CD4-positive, CD25-positive, alpha-beta regulatory T cell (primary cell): ENCODE measurements around the gene ABLIM1. TPM values are rescaled to one million over a fixed set of nuclear protein-coding genes. Genes with fewer than 3 reads are reported as not detected.

ENCODE experiments used
- ATAC-seq, 2 donors: fragments of 150-1000 bp; cut with Tn5 transposase; one replicate each; pipeline ENCODE4 v1.10.0; 2021; ENCODE audit warnings: low read depth in 2 of 2, moderate number of reproducible peaks in 2 of 2, moderate library complexity in 1 of 2
- DNase-seq, 3 donors: peaks; one replicate each; pipeline versions ENCODE4 v3.0.0 to v3.0.0-alpha.2; 2012 to 2022; ENCODE audit warnings: mixed read lengths in 1 of 3
- H3K27ac ChIP-seq: one replicate; pipeline ENCODE4 v1.7.0; 2013; ENCODE audit warnings: mild to moderate bottlenecking, low read length; ENCODE audit not compliant: insufficient read depth, poor library complexity, severe bottlenecking
- H3K27me3 ChIP-seq: one replicate; pipeline ENCODE4 v1.7.0; 2013; ENCODE audit warnings: low read length; ENCODE audit not compliant: control insufficient read depth, insufficient read depth
- H3K36me3 ChIP-seq: one replicate; pipeline ENCODE4 v1.7.0; 2013; ENCODE audit warnings: mild to moderate bottlenecking, low read length, moderate library complexity; ENCODE audit not compliant: control insufficient read depth, insufficient read depth
- H3K4me1 ChIP-seq: 2 replicates; pipeline ENCODE4 v1.7.0; 2013; ENCODE audit warnings: mild to moderate bottlenecking, low read length; ENCODE audit not compliant: insufficient read depth, control insufficient read depth, poor library complexity, severe bottlenecking
- H3K4me3 ChIP-seq: one replicate; pipeline ENCODE4 v1.7.0; 2013; ENCODE audit warnings: low read depth, mild to moderate bottlenecking, low read length, moderate library complexity
- H3K9me3 ChIP-seq, 2 experiments: 1 replicate in 1 of 2; 2 replicates in 1 of 2; pipeline ENCODE4 v1.7.0; 2013; ENCODE audit warnings: low read length in 2 of 2, mild to moderate bottlenecking in 1 of 2, moderate library complexity in 1 of 2; ENCODE audit not compliant: control insufficient read depth in 2 of 2
- H3K27ac Mint-ChIP-seq, 3 donors: one replicate each; pipeline ENCODE4 v1.8.0; 2020 to 2022; ENCODE audit warnings: mild to moderate bottlenecking in 3 of 3, mixed read lengths in 3 of 3, moderate library complexity in 2 of 3
- H3K27me3 Mint-ChIP-seq: one replicate; pipeline ENCODE4 v1.8.0; 2022; ENCODE audit warnings: mild to moderate bottlenecking, mixed read lengths
- H3K36me3 Mint-ChIP-seq: one replicate; pipeline ENCODE4 v1.8.0; 2020; ENCODE audit warnings: mixed read lengths
- H3K4me1 Mint-ChIP-seq, 4 donors: one replicate each; pipeline ENCODE4 v1.8.0; 2020 to 2022; ENCODE audit warnings: mixed read lengths in 4 of 4, mild to moderate bottlenecking in 1 of 4
- H3K4me3 Mint-ChIP-seq, 4 donors: one replicate each; pipeline ENCODE4 v1.8.0; 2020 to 2022; ENCODE audit warnings: mild to moderate bottlenecking in 4 of 4, mixed read lengths in 4 of 4, moderate library complexity in 3 of 4
- H3K9me3 Mint-ChIP-seq, 7 donors: one replicate each; pipeline ENCODE4 v1.8.0; 2020 to 2022; ENCODE audit warnings: mixed read lengths in 7 of 7, mild to moderate bottlenecking in 3 of 7, moderate library complexity in 2 of 7
- polyA plus RNA-seq, 4 donors: library from polyadenylated mRNA; unstranded; fragments of 300-500 nt; fragmentation: Illumina TruSeq; gene quantifications; one replicate each; pipeline ENCODE4 v1.2.3, GENCODE V29; 2021
- total RNA-seq: library from RNA; stranded (reverse); gene quantifications from one replicate; pipeline ENCODE4 v1.2.3, GENCODE V29; 2022

ABLIM1 gene
- total and polyA plus RNA-seq, 5 donors from 2014 or later: 101 to 138 (median 131) TPM

DNA sequence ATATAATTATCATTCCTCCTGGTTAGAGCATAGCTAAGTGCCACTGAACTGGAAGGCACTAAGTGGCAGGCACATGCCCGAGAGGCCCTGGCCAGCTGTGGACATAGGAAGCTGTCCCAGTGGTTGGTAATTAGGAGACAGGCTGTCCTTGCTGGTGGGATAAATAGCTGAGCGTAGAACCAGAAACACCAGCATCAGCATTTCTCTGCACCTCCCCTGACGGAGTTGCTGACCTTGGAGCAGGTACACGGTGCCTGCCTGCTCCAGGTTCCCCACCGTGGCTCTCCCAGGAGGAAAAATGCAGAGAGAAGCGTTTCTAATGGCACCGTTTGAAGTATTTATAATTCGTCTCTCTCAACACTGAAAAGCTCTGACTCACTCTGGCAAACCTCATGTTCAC is 5.6 kb upstream of the ABLIM1 start:
- ATAC-seq: no peak
- H3K4me1 ChIP-seq: no peaks in the 10 kb centered on the region
- Mint-ChIP-seq H3K9me3 (no peaks in the 10 kb centered on the region), H3K27ac (no peak overlapping the region), H3K4me3 (no peak overlapping the region), H3K27me3 (no peaks in the 10 kb centered on the region), H3K4me1 (peaks cover 0 to 5% (median 3%) of the 10 kb centered on the region in 4 donors), H3K36me3 (no peaks in the 10 kb centered on the region)
- H3K9me3 ChIP-seq: no peaks in the 10 kb centered on the region
- no peaks in the 10 kb centered on the region for H3K27me3 ChIP-seq
- no peak overlapping the region for H3K27ac ChIP-seq
- DNase-seq: no peak
- no peak overlapping the region for H3K4me3 ChIP-seq
- no peaks in the 10 kb centered on the region for H3K36me3 ChIP-seq

DNA sequence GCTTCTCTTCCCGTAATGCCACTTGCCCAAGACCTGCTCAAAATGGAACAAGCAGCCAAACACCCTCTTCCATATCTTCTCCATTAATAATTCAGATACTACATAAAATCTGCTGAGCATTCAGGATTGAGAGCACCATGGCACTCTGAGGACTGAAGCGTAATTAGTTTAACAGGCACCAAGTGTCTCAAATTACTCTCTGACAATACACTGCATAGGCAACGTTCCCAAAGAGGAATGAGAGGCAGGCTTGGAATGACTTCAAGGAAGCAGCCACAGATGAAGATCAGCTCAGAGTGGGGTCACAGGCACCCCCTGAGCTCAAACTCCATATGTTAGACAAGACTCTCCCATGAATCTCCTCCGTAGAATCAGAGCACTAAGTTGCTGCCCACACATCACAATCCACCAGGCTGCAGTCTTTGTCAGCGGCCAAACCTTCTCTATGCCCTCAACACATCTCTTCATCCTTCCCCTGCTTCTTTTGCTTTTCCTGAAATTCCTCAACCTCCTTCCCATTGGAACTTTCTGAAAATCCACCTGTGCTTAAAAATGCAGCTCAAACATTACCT is 4.7 kb upstream of the ABLIM1 start:
- H3K27ac ChIP-seq: no peak overlapping the region
- H3K4me1 ChIP-seq: no peaks in the 10 kb centered on the region
- H3K4me3 ChIP-seq: no peak overlapping the region
- DNase-seq: no peak
- H3K4me1 Mint-ChIP-seq: peaks cover 0 to 8% (median 3%) of the 10 kb centered on the region in 4 donors
- no peaks in the 10 kb centered on the region for H3K27me3 ChIP-seq
- no peak overlapping the region for H3K27ac Mint-ChIP-seq
- H3K27me3 Mint-ChIP-seq: no peaks in the 10 kb centered on the region
- no peak overlapping the region for H3K4me3 Mint-ChIP-seq
- no peaks in the 10 kb centered on the region for H3K9me3 Mint-ChIP-seq
- no peak for ATAC-seq
- H3K9me3 ChIP-seq: no peaks in the 10 kb centered on the region
- H3K36me3 Mint-ChIP-seq: no peaks in the 10 kb centered on the region
- no peaks in the 10 kb centered on the region for H3K36me3 ChIP-seq

DNA sequence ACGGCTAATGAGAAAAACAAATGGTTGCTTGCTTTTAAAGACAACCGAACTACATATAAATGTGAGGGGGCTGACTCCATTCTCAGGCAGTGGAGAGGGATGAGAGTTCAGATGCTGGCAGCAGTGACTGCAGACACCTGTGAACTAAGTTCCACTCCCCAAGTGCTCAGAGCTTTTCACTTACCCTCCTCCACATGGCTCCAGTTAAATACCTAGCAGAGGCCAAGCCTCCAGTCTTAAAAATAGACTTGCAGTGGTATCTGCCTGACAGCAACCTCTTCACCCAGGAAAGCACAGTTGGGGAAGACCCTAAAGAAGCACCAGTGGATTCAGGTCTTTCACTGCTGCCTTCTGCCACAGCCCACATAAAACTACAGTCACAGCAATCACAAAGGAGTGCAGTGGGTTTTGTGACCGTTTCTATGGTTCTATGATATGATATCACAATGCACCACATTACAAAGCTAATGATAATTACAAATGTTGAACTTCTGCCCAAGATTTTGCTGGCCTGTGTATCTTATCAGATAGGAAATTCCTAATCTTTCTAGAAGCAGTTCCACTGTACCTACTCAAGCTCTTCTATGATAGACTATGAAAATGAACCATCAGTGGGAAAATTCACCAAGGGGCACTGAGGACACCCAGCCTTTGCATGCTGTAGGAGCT is 3.3 kb upstream of the ABLIM1 start:
- ATAC-seq (no peak), DNase-seq (no peak)
- Mint-ChIP-seq H3K27ac (no peak overlapping the region), H3K4me3 (no peak overlapping the region), H3K4me1 (peaks cover 0 to 10% (median 3%) of the 10 kb centered on the region in 4 donors), H3K27me3 (no peaks in the 10 kb centered on the region), H3K9me3 (no peaks in the 10 kb centered on the region), H3K36me3 (no peaks in the 10 kb centered on the region)
- Histone ChIP-seq H3K27ac (no peak overlapping the region), H3K4me1 (no peaks in the 10 kb centered on the region), H3K4me3 (no peak overlapping the region), H3K9me3 (no peaks in the 10 kb centered on the region), H3K36me3 (no peaks in the 10 kb centered on the region), H3K27me3 (no peaks in the 10 kb centered on the region)

DNA sequence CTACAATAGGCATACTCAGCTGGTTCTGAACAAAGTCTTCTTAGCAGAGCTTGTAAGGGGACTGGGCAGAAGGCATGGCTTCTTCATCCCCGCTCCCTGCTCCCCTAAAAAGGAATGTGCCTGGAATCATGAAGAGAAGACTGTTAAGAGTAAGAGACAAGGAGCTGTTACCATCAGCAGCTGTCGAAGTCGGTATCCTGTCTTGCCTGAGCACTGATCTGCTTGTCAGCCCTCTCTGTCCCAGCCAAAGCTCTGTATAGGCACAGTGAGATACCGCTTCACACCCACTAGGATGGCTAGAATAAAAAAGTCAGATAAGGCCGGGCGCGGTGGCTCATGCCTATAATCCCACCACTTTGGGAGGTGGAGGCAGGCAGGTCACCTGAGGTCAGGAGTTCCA is 2.4 kb downstream of the ABLIM1 start:
- Mint-ChIP-seq H3K36me3 (no peaks in the 10 kb centered on the region), H3K9me3 (no peaks in the 10 kb centered on the region), H3K4me3 (no peak overlapping the region), H3K27me3 (no peaks in the 10 kb centered on the region), H3K27ac (no peak overlapping the region), H3K4me1 (peaks cover 0 to 16% (median 4%) of the 10 kb centered on the region in 4 donors)
- Histone ChIP-seq H3K36me3 (no peaks in the 10 kb centered on the region), H3K27ac (no peak overlapping the region), H3K4me1 (no peaks in the 10 kb centered on the region), H3K4me3 (no peak overlapping the region), H3K9me3 (no peaks in the 10 kb centered on the region), H3K27me3 (no peaks in the 10 kb centered on the region)
- DNase-seq (no peak), ATAC-seq (no peak)

DNA sequence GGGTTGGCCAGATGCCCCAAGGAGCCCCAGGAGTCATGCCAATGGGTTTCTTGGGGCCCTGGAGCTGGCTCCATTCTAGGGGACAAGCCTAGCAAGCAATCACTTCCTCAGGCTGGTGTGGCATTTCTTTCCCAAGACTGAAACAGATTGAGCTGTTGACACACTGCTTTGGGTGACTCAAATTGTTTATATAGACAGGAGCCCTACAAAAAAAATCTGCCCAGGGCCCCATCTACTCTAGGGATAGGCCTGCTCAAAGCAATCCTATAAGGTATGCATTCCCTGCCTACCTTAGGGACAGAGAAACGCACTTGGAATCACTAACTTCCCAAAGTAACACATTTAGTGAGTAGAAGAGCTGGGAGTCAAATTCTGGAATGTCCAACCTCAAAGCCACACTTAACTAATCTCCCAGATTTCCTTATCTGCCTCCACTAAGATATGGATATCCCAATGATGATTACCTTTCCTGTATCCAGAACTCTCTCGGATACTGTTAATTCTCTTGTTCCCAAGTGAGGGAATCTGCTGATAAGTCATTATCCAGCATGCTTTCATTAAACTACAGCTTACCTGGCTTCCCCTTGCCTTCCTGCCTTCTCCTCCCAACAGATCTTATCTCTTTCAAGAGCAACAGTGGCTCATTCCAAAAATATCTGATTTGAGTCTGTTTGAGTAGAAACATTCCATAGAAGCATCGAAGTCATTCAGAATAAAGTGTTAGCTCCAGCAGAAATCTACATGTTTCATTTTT is 3.1 kb downstream of the ABLIM1 start:
- H3K36me3 ChIP-seq: no peaks in the 10 kb centered on the region
- DNase-seq (no peak), ATAC-seq (no peak)
- Mint-ChIP-seq H3K36me3 (no peaks in the 10 kb centered on the region), H3K27ac (no peak overlapping the region), H3K4me1 (peaks cover 0 to 16% (median 4%) of the 10 kb centered on the region in 4 donors), H3K9me3 (no peaks in the 10 kb centered on the region), H3K27me3 (no peaks in the 10 kb centered on the region), H3K4me3 (no peak overlapping the region)
- H3K4me3 ChIP-seq: no peak overlapping the region
- H3K27me3 ChIP-seq: no peaks in the 10 kb centered on the region
- no peaks in the 10 kb centered on the region for H3K9me3 ChIP-seq
- H3K27ac ChIP-seq: no peak overlapping the region
- no peaks in the 10 kb centered on the region for H3K4me1 ChIP-seq

DNA sequence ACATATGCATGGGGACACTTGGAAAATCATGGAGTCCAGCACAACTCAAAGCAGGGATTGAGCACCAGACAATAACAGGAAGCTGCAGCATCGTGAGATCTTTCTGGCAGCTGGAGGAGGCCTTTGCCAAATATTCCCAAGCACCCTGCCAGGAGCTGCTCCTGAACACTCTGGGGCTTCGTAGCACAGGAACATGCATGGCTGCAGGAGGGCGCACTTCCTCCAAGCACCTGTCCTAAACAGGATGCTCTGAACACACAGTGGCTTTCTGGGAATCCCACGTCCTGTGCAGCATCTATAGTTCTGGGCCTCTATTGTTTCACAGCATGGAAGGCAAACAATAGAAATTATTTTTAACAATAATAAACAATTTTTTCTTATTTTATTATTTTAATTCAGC is 4.1 kb downstream of the ABLIM1 start:
- no peak overlapping the region for H3K4me3 Mint-ChIP-seq
- DNase-seq: peak in 1 of 3 donors; percentile 38
- no peaks in the 10 kb centered on the region for H3K27me3 Mint-ChIP-seq
- ATAC-seq: no peak
- H3K4me1 Mint-ChIP-seq: peaks cover 0 to 16% (median 6%) of the 10 kb centered on the region in 4 donors
- no peaks in the 10 kb centered on the region for H3K4me1 ChIP-seq
- H3K4me3 ChIP-seq: no peak overlapping the region
- H3K9me3 ChIP-seq: no peaks in the 10 kb centered on the region
- H3K36me3 Mint-ChIP-seq: no peaks in the 10 kb centered on the region
- no peaks in the 10 kb centered on the region for H3K9me3 Mint-ChIP-seq
- H3K27ac ChIP-seq: no peak overlapping the region
- H3K36me3 ChIP-seq: no peaks in the 10 kb centered on the region
- no peak overlapping the region for H3K27ac Mint-ChIP-seq
- no peaks in the 10 kb centered on the region for H3K27me3 ChIP-seq

DNA sequence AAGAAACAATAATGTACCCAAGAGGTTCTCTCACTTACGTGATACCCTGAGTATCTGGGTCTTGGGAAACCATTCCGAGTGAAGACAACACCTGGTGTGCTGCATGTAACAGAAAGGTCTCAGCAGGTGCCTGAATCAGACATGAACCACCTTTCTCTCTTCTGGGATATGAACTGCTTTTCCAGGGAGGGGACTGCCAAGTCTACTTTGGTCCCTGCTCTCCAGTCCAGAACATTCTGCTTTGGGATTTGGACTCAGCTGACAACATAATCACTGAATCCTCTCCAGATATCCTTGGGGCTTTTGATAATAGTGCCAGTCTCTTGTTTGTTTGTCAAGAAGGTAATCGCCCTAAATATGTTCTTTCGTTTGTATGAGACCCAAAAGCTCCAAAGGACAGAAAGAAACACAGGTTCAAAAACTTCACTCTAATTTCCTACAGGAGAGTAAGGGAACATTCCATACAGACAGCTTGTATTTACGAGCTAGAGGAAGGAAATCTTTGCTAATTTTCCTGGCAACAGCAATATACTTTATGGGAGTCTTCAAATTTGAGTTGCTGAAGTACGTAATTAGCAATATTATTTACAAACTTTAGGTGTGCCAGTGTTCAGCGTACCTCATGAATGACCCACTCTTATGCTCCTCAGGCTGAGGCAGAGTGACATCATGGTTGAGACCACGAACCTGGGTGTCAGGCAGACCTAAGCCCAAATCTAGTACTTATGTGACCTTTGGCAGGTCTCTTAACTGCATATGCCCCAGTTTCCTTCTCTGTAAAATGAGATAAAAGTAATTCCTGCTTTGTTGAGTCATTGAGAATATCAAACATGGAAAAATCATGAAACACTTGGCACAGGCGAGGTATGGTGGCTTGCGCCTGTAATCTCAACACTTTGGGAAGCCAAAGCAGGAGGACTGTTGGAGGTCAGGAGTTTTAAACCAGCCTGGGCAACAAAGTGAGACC is 5.4 kb downstream of the ABLIM1 start:
- H3K27ac ChIP-seq: no peak overlapping the region
- no peak overlapping the region for H3K4me3 ChIP-seq
- H3K4me3 Mint-ChIP-seq: no peak overlapping the region
- H3K9me3 Mint-ChIP-seq: no peaks in the 10 kb centered on the region
- H3K27ac Mint-ChIP-seq: peak overlapping the region in 1 of 3 donors; percentile 23
- H3K4me1 ChIP-seq: no peaks in the 10 kb centered on the region
- no peaks in the 10 kb centered on the region for H3K36me3 ChIP-seq
- no peaks in the 10 kb centered on the region for H3K36me3 Mint-ChIP-seq
- no peak for DNase-seq
- ATAC-seq: no peak
- no peaks in the 10 kb centered on the region for H3K9me3 ChIP-seq
- H3K4me1 Mint-ChIP-seq: peaks cover 0 to 19% (median 6%) of the 10 kb centered on the region in 4 donors
- H3K27me3 ChIP-seq: no peaks in the 10 kb centered on the region
- no peaks in the 10 kb centered on the region for H3K27me3 Mint-ChIP-seq
